ENCODE data around the gene TSSK2. TPM values are rescaled to one million over a fixed set of nuclear protein-coding genes. Genes with fewer than 3 reads are reported as not detected.

TSSK2 gene
- not detected in 2 replicates for total RNA-seq

DNA sequence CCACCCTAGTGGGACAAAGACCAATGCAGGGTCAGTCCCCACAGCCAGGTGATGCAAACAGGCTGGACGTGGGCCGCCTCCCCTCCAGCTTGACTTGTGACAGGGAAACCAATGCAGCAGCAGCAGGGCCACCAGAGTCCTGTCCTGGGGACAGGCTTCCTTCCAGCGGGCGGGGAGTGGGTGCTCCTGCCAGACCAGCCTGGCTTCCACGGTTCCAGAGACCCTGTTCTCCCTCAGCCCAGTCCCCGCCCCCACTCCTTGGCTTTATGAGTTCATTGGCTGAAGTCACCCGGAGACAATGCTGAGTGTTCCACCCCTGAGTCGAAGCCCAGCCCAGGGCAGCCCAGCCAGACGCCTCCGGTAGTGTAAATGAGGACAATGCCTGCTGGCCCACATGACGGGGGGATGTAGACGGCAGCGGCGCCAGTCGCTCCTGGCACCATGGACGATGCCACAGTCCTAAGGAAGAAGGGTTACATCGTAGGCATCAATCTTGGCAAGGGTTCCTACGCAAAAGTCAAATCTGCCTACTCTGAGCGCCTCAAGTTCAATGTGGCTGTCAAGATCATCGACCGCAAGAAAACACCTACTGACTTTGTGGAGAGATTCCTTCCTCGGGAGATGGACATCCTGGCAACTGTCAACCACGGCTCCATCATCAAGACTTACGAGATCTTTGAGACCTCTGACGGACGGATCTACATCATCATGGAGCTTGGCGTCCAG is at the start of gene TSSK2:
TSSK2 (plus strand) TSS at position 350 of the 726 bp plus-strand sequence; CDS start at position 442, 92 bp downstream.

DNA sequence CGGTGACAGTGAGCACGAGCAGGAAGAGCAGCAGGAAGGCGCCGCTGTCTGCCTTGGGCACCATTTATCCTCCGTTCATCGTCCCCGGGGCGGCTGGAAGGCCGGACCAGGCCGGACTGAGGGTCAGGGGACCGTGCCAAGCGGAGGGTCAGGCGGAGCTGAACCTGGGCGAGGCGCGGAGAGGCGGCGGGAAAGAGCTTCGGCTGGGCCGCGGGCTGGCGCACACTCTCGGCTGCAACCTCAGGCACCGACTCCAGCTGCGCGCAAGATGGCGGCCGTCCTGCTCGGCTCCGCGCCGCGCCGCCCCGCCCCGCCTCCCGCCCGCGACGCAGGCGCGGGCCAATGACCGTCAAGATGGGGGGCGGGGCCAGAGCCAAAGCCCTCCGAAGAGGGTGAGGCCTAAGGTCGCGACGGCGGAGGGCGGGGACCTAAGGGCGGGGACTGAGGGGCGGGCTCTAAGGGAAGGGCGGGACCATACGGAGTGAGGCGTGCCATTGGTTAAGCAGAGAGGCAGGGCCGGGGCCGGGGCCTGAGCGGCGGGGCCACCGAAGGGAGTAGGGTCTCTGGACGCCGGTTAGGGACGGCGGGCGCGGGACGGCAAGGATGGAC is 8.9 kb upstream of the TSSK2 start, which contains the start of gene DGCR2:
DGCR2 (minus strand) TSS at position 270 of the 609 bp plus-strand sequence; CDS start at position 64, 206 bp downstream.

GRCh38 chr22:19149991-19150390 is 18.9 kb downstream of the TSSK2 start, which contains the start of gene GSC2:
Gene GSC2 (minus strand): TSS chr22:19150292. CDS start chr22:19150283, 9 bp downstream.

GRCh38 chr22:19178657-19179496 is 47.8 kb downstream of the TSSK2 start, which contains the start of gene SLC25A1:
Gene SLC25A1 (minus strand): TSS chr22:19178736. CDS start chr22:19178673, 63 bp downstream.

Other genes with a start within 250 kb of the TSSK2 start
- gene DGCR6, start 225.0 kb upstream of the TSSK2 start, total RNA-seq: 0.33 and 1.1 TPM in 2 replicates
- gene PRODH, start 195.0 kb upstream of the TSSK2 start, total RNA-seq: 0.16 and 5.6 TPM in 2 replicates
- gene DGCR2, start 8.9 kb upstream of the TSSK2 start, total RNA-seq: 62.1 and 102 TPM in 2 replicates
- gene ESS2, start 13.3 kb downstream of the TSSK2 start, total RNA-seq: 16.0 and 21.4 TPM in 2 replicates
- not detected in 2 replicates for gene GSC2, start 19.0 kb downstream of the TSSK2 start, total RNA-seq
- gene SLC25A1, start 47.4 kb downstream of the TSSK2 start, total RNA-seq: 169 and 233 TPM in 2 replicates
- 17.1 and 23.2 TPM in 2 replicates for gene CLTCL1, start 160.4 kb downstream of the TSSK2 start, total RNA-seq